Cardiac muscle cell (in vitro differentiated cells and primary cell): ENCODE results near the gene FXYD1. TPM values are rescaled to one million over a fixed set of nuclear protein-coding genes. Genes with fewer than 3 reads are reported as not detected.

Experiments used
- DNase-seq, 2 donors: peaks; one replicate each; pipeline versions ENCODE4 v3.0.0 to v3.0.0-alpha.2; 2010 to 2017; ENCODE audit warnings: low read depth in 1 of 2, low spot score in 1 of 2
- H3K27ac ChIP-seq: fragments of 200-600 bp; sonication (generic); 2 replicates; pipeline ENCODE4 v1.5.1; 2016
- H3K27me3 ChIP-seq: fragments of 200-600 bp; sonication (generic); 2 replicates; pipeline ENCODE4 v1.6.0; 2016; ENCODE audit warnings: control low read depth
- H3K36me3 ChIP-seq: fragments of 200-600 bp; sonication (generic); 2 replicates; pipeline ENCODE4 v1.5.1; 2016; ENCODE audit warnings: control low read depth
- H3K4me1 ChIP-seq: fragments of 200-600 bp; sonication (generic); 2 replicates; pipeline ENCODE4 v1.8.1; 2017; ENCODE audit warnings: low read depth, mild to moderate bottlenecking, mixed run types
- H3K4me3 ChIP-seq: fragments of 200-600 bp; sonication (generic); 2 replicates; pipeline ENCODE4 v1.5.1; 2016; ENCODE audit warnings: mild to moderate bottlenecking
- H3K9me3 ChIP-seq: fragments of 200-600 bp; sonication (generic); 2 replicates; pipeline ENCODE4 v1.5.1; 2017; ENCODE audit warnings: low read depth, mild to moderate bottlenecking, control low read depth
- polyA plus RNA-seq: library from polyadenylated mRNA; unstranded; fragments of >200 nt; fragmentation: Nextera tagmentation; extraction: Ambion mirVana; gene quantifications from 2 replicates; pipeline ENCODE4 v1.2.1, GENCODE V29; 2016
- total RNA-seq: library from RNA; depleted of rRNA; stranded (reverse); fragments of >200 nt; gene quantifications from 2 replicates; pipeline ENCODE4 v1.2.3, GENCODE V29; 2016
- TF ChIP-seq, protein P1 (sequence below): IDR thresholded peaks from 2 replicates; pipeline ENCODE4 v1.5.1; 2012; ENCODE audit warnings: low read depth, mild to moderate bottlenecking, low read length

FXYD1 gene
- total and polyA plus RNA-seq, 2 experiments from 2014 or later: 154 to 314 TPM

DNA sequence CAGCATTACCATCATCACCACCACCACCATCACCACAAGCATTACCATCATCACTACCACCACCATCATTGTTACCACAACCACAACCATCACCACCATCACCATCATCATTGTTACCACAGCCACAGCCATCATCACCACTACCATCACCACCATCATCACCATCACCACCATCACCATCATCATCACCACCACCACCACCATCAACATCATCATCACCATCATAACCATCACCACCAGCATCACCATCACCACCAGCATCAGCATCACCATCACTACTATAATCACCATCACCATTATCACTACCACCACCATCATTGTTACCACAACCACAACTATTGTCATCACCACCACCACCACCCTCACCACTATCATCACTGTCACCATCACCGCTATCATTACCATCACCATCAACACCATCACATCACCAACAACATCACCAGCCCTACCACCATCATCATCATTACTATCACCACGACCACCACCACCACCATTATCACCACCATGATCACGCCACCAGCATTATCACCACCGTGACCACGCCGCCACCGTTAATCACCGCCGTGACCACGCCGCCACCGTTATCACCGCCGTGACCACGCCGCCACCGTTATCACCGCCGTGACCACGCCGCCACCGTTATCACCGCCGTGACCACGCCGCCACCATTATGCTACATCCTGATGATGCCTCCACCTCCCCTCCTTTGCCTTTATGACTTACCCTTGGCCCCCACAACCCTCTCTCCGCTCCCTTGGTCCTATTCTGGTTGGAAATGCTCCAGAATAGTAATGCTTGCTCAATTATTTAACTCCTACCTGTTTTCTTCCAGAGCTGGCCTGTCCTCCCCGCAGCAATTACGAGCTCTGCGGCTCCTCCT lies 33.0 kb upstream of the FXYD1 start:
- Histone ChIP-seq H3K4me3 (no peak overlapping the region), H3K4me1 (no peaks in the 10 kb centered on the region), H3K27me3 (no peaks in the 10 kb centered on the region), H3K27ac (no peak overlapping the region), H3K36me3 (no peaks in the 10 kb centered on the region), H3K9me3 (no peaks in the 10 kb centered on the region)
- DNase-seq: no peak
- TF ChIP-seq, protein P1, sequence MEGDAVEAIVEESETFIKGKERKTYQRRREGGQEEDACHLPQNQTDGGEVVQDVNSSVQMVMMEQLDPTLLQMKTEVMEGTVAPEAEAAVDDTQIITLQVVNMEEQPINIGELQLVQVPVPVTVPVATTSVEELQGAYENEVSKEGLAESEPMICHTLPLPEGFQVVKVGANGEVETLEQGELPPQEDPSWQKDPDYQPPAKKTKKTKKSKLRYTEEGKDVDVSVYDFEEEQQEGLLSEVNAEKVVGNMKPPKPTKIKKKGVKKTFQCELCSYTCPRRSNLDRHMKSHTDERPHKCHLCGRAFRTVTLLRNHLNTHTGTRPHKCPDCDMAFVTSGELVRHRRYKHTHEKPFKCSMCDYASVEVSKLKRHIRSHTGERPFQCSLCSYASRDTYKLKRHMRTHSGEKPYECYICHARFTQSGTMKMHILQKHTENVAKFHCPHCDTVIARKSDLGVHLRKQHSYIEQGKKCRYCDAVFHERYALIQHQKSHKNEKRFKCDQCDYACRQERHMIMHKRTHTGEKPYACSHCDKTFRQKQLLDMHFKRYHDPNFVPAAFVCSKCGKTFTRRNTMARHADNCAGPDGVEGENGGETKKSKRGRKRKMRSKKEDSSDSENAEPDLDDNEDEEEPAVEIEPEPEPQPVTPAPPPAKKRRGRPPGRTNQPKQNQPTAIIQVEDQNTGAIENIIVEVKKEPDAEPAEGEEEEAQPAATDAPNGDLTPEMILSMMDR: no peak

DNA sequence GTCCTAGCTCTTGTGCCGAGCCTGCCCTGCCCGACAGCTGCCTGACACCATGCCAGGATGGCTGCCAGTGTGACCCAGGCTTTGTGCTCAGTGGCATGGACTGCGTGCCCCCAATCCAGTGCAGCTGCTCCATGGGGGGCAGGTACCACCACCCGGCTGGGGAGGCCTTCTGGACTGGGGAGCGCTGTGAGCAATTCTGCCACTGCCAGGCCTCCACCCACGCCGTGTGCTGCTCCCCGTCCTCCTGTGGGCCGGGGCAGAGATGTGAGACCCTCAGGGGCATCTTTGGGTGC lies 32.4 kb upstream of the FXYD1 start:
- Histone ChIP-seq H3K9me3 (no peaks in the 10 kb centered on the region), H3K36me3 (no peaks in the 10 kb centered on the region), H3K4me3 (no peak overlapping the region), H3K27ac (no peak overlapping the region), H3K27me3 (no peaks in the 10 kb centered on the region), H3K4me1 (no peaks in the 10 kb centered on the region)
- DNase-seq: no peak
- TF ChIP-seq, protein P1: no peak

DNA sequence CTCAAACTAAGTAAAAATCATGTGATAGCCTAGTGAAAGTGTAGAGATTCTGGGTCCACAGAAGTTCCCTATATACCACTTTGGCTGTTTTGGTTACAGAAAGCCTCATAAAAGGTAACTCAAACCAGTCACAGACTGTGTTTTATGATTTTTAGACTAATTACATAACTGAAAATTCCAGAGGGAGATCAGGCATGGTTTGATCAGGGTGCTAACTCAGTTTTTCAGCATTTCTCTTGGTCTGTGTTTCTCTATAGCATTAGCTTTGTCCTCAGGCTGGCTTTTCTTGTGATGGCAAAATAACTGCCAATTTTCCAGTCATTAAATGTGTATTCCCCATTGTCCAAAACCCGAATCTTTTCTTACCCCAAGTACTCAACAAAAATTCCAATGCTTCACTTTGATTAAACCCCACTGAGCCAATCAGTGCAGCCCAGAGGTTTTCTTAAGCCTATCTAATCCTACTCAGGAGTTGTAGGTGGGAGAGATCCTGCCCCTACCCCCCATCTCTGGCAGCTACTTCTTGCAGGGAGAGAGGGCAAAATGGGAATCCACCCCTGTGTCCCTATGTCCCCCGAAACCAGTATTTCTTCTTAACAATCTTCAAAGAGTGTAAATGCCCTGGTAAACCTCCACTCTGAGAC lies 31.6 kb upstream of the FXYD1 start:
- no peak for DNase-seq
- Histone ChIP-seq H3K36me3 (no peaks in the 10 kb centered on the region), H3K4me1 (no peaks in the 10 kb centered on the region), H3K4me3 (no peak overlapping the region), H3K27ac (no peak overlapping the region), H3K27me3 (no peaks in the 10 kb centered on the region), H3K9me3 (no peaks in the 10 kb centered on the region)
- TF ChIP-seq, protein P1: no peak

DNA sequence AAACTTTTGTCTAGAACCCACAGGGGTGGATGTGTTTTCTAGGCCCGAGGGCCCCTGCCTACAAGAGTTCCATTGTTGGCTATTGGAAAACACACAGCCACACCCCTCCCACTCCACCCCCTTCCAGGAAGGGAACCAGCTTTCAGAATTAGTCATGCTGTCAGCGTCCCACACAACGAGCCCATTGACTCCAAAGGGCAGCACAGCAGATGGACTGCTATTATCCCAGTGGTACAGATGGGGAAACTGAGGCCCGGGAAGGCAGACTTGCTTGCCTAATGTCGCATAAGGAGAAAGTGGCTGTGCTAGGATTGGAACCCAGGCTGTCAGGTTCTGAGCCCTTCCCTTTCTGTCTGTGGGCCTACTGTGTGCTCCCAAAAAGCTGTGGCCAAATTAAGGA lies 31.1 kb upstream of the FXYD1 start:
- peak in 1 of 2 donors; percentile 79 for DNase-seq
- no peak overlapping the region for H3K4me3 ChIP-seq
- no peaks in the 10 kb centered on the region for H3K36me3 ChIP-seq
- no peak overlapping the region for H3K27ac ChIP-seq
- no peaks in the 10 kb centered on the region for H3K4me1 ChIP-seq
- TF ChIP-seq, protein P1: no peak
- no peaks in the 10 kb centered on the region for H3K9me3 ChIP-seq
- H3K27me3 ChIP-seq: no peaks in the 10 kb centered on the region

DNA sequence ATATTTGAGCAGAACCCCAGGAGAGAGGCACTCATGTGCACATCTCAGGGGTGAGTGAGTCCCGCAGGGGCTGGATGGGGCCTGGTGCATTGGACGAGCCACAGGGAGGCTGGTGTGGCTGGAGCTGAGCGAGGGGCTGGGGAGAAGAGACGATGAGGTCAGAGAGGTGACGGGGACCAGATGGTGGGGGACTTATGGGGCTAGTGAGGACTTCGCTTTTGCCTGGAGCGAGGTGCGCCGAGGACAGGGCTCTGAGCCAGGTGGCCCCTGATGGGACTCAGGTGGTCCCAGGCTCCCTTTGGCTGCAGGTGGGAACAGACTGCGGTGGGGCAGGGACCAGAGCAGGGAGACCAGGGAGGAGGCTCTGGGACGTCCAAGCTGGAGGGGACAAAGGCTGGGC lies 29.9 kb upstream of the FXYD1 start:
- Histone ChIP-seq H3K27me3 (no peaks in the 10 kb centered on the region), H3K27ac (no peak overlapping the region), H3K9me3 (no peaks in the 10 kb centered on the region), H3K4me1 (no peaks in the 10 kb centered on the region), H3K4me3 (no peak overlapping the region), H3K36me3 (no peaks in the 10 kb centered on the region)
- no peak for DNase-seq
- TF ChIP-seq, protein P1: no peak
